Astrocyte (in vitro differentiated cells and primary cell): ENCODE measurements around the gene PKNOX1. TPM values are rescaled to one million over a fixed set of nuclear protein-coding genes. Genes with fewer than 3 reads are reported as not detected.
"Not testable (repeated sequence)": the region's sequence is repeated elsewhere in the genome, so short reads cannot be mapped to it uniquely, and the experiment has no call there.

Experiments used
- DNase-seq: peaks from one replicate; pipeline ENCODE4 v3.0.0-alpha.2; 2010; ENCODE audit warnings: low read depth
- FAIRE-seq: peaks from 2 replicates; lab custom pipeline; 2011; peaks lifted over from hg19 to GRCh38; lab: Jason Lieb, UNC
- H2AFZ ChIP-seq: 2 replicates; pipeline ENCODE4 v1.6.0; 2012; ENCODE audit warnings: low read depth, low read length, inconsistent platforms
- H3K27ac ChIP-seq: 2 replicates; pipeline ENCODE4 v1.5.1; 2011; ENCODE audit warnings: low read depth, low read length, inconsistent platforms
- H3K27me3 ChIP-seq: 2 replicates; pipeline ENCODE4 v1.6.0; 2011; ENCODE audit warnings: low read length, inconsistent platforms; ENCODE audit not compliant: insufficient read depth
- H3K36me3 ChIP-seq: 2 replicates; pipeline ENCODE4 v1.5.1; 2011; ENCODE audit warnings: low read length, inconsistent platforms; ENCODE audit not compliant: insufficient read depth
- H3K4me1 ChIP-seq: 2 replicates; pipeline ENCODE4 v1.5.1; 2011; ENCODE audit warnings: low read length, inconsistent platforms; ENCODE audit not compliant: insufficient read depth
- H3K4me2 ChIP-seq: 2 replicates; pipeline ENCODE4 v1.6.0; 2012; ENCODE audit warnings: low read length, inconsistent platforms
- H3K4me3 ChIP-seq: 2 replicates; pipeline ENCODE4 v1.5.1; 2011; ENCODE audit warnings: low read depth, mild to moderate bottlenecking, low read length, inconsistent platforms; ENCODE audit not compliant: insufficient read depth
- H3K79me2 ChIP-seq: 2 replicates; pipeline ENCODE4 v1.6.0; 2012; ENCODE audit warnings: mild to moderate bottlenecking, low read length, inconsistent platforms; ENCODE audit not compliant: insufficient read depth
- H3K9ac ChIP-seq: 2 replicates; pipeline ENCODE4 v1.6.0; 2012; ENCODE audit warnings: mild to moderate bottlenecking, low read length, inconsistent platforms
- H3K9me3 ChIP-seq: 2 replicates; pipeline ENCODE4 v1.5.1; 2012; ENCODE audit warnings: low read depth, mild to moderate bottlenecking, low read length, inconsistent platforms; ENCODE audit not compliant: insufficient read depth
- H4K20me1 ChIP-seq: 2 replicates; pipeline ENCODE4 v1.6.0; 2012; ENCODE audit warnings: low read length, inconsistent platforms; ENCODE audit not compliant: insufficient read depth
- H3K27ac Mint-ChIP-seq: one replicate; pipeline ENCODE4 v1.8.0; 2021; ENCODE audit warnings: mild to moderate bottlenecking, mixed read lengths; ENCODE audit not compliant: unreplicated experiment
- H3K27me3 Mint-ChIP-seq: one replicate; pipeline ENCODE4 v1.8.0; 2021; ENCODE audit warnings: low read depth, mixed read lengths; ENCODE audit not compliant: unreplicated experiment
- H3K36me3 Mint-ChIP-seq: one replicate; pipeline ENCODE4 v1.8.0; 2021; ENCODE audit warnings: low read depth, mixed read lengths; ENCODE audit not compliant: unreplicated experiment
- H3K4me1 Mint-ChIP-seq: one replicate; pipeline ENCODE4 v1.8.0; 2021; ENCODE audit warnings: low read depth, mixed read lengths; ENCODE audit not compliant: unreplicated experiment
- H3K4me3 Mint-ChIP-seq: one replicate; pipeline ENCODE4 v1.8.0; 2021; ENCODE audit warnings: mild to moderate bottlenecking, moderate library complexity, mixed read lengths; ENCODE audit not compliant: unreplicated experiment
- H3K9me3 Mint-ChIP-seq: one replicate; pipeline ENCODE4 v1.8.0; 2021; ENCODE audit warnings: mild to moderate bottlenecking, mixed read lengths; ENCODE audit not compliant: unreplicated experiment
- CTCF ChIP-seq: IDR thresholded peaks from 2 replicates; pipeline ENCODE4 v1.5.1; 2011; ENCODE audit warnings: low read depth, mild to moderate bottlenecking, inconsistent platforms, low read length, moderate library complexity; ENCODE audit not compliant: insufficient read depth
- EZH2 ChIP-seq: IDR thresholded peaks from 2 replicates; pipeline ENCODE4 v1.6.1; 2012; ENCODE audit warnings: mild to moderate bottlenecking, low read length, inconsistent platforms; ENCODE audit not compliant: insufficient read depth
- total RNA-seq: library from RNA; stranded (reverse); gene quantifications from 2 replicates; pipeline ENCODE4 v1.2.1, GENCODE V29; 2021

PKNOX1 gene
- total RNA-seq, 1 donor from 2014 or later, result 11.2 TPM

- H3K27ac ChIP-seq, result no peak overlapping the region
- peaks cover 11% of the 10 kb centered on the region for H3K4me1 Mint-ChIP-seq
- H3K36me3 Mint-ChIP-seq, result peaks cover 7% of the 10 kb centered on the region
- H3K4me3 Mint-ChIP-seq, result no peak overlapping the region
- no peak overlapping the region for H2AFZ ChIP-seq
- no peaks in the 10 kb centered on the region for H3K4me1 ChIP-seq
- H3K79me2 ChIP-seq, result peaks cover 60% of the 10 kb centered on the region
- no peak overlapping the region for H3K4me3 ChIP-seq
- FAIRE-seq (no peak), DNase-seq (no peak)
- no peaks in the 10 kb centered on the region for H3K27me3 ChIP-seq
- H3K9me3 ChIP-seq, result no peaks in the 10 kb centered on the region
- TF ChIP-seq EZH2 (no peak), CTCF (no peak)
- no peak overlapping the region for H3K4me2 ChIP-seq
- H3K9me3 Mint-ChIP-seq, result peaks cover 4% of the 10 kb centered on the region
- no peak overlapping the region for H3K9ac ChIP-seq
- H3K36me3 ChIP-seq, result peaks cover 1% of the 10 kb centered on the region
- H4K20me1 ChIP-seq, result peaks cover 12% of the 10 kb centered on the region
- H3K27me3 Mint-ChIP-seq, result no peaks in the 10 kb centered on the region
- H3K27ac Mint-ChIP-seq, result no peak overlapping the region
These were observed 9.5 kb downstream of the PKNOX1 start for GRCh38 chr21:42983869-42984268.

DNA sequence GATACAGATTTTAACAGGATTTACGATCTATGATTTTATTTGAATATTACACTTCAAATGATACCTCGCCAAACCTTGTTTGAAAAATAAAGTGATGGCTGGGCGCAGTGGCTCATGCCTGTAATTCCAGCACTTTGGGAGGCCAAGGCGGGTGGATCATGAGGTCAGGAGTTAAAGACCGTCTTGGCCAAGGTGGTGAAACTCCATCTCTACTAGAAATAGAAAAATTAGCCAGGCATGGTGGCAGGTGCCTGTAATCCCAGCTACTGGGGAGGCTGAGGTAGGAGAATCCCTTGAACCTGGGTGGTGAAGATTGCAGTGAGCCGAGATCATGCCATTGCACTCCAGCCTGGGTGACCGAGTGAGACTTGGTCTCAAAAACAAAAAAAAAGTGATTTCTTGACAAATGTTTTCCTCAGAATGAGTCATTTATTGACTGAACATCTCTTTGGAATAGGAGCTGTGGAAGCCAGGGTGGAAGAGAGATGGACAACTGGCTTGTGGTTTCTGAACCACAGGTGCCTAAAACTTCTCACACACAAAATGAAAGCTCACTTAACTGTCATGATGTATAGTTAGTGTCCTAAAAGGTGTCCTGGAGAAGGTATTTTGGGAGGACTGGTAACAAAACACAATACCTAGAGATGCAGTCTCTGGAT lies 11.9 kb downstream of the PKNOX1 start:
- Histone ChIP-seq H3K27ac (no peak overlapping the region), H3K9me3 (no peaks in the 10 kb centered on the region), H3K4me2 (no peak overlapping the region), H3K36me3 (no peaks in the 10 kb centered on the region), H3K27me3 (no peaks in the 10 kb centered on the region), H2AFZ (no peak overlapping the region), H4K20me1 (peaks cover 10% of the 10 kb centered on the region), H3K79me2 (peaks cover 47% of the 10 kb centered on the region), H3K9ac (no peak overlapping the region), H3K4me1 (no peaks in the 10 kb centered on the region), H3K4me3 (no peak overlapping the region)
- no peak for FAIRE-seq
- Mint-ChIP-seq H3K9me3 (no peaks in the 10 kb centered on the region), H3K4me1 (peaks cover 11% of the 10 kb centered on the region), H3K36me3 (no peaks in the 10 kb centered on the region), H3K27me3 (no peaks in the 10 kb centered on the region), H3K4me3 (no peak overlapping the region), H3K27ac (peak overlapping the region; percentile 41)
- DNase-seq, result no peak
- TF ChIP-seq CTCF (no peak), EZH2 (no peak)

- Histone ChIP-seq H3K36me3 (no peaks in the 10 kb centered on the region), H3K9ac (no peak overlapping the region), H3K4me2 (no peak overlapping the region), H3K4me3 (no peak overlapping the region), H2AFZ (no peak overlapping the region), H3K27me3 (no peaks in the 10 kb centered on the region), H4K20me1 (peaks cover 3% of the 10 kb centered on the region), H3K4me1 (peaks cover 14% of the 10 kb centered on the region), H3K9me3 (no peaks in the 10 kb centered on the region), H3K79me2 (peaks cover 40% of the 10 kb centered on the region), H3K27ac (no peak overlapping the region)
- DNase-seq (peak; percentile 42), FAIRE-seq (no peak)
- Mint-ChIP-seq H3K36me3 (no peaks in the 10 kb centered on the region), H3K27ac (no peak overlapping the region), H3K4me1 (peaks cover 22% of the 10 kb centered on the region), H3K27me3 (no peaks in the 10 kb centered on the region), H3K4me3 (no peak overlapping the region), H3K9me3 (no peaks in the 10 kb centered on the region)
- TF ChIP-seq EZH2, result no peak
- TF ChIP-seq CTCF, result no peak
These were observed 14.0 kb downstream of the PKNOX1 start for GRCh38 chr21:42988236-42988965.

DNA sequence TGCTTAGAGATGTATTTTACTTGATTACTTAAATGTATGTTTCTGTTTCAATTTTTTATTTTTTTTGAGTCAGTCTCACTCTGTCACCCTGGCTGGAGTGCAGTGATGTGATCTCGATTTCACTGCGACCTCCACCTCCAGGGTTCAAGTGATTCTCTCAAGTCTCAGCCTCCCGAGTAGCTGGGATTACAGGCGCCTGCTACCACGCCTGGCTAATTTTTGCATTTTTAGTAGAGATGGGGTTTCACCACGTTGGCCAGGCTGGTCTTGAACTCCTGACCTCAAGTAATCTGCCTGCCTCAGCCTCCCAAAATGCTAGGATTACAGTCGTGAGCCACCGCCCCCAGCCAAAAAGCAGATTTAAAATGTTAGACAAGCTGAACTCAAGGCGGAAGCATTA lies 15.0 kb downstream of the PKNOX1 start:
- peaks cover 22% of the 10 kb centered on the region for H3K4me1 Mint-ChIP-seq
- not testable (repeated sequence) for FAIRE-seq, H3K4me3 ChIP-seq, H3K36me3 ChIP-seq, H3K9ac ChIP-seq, H3K36me3 Mint-ChIP-seq, H3K9me3 ChIP-seq, H3K4me2 ChIP-seq, H3K27me3 Mint-ChIP-seq, H3K27ac ChIP-seq, DNase-seq, H2AFZ ChIP-seq, H3K27me3 ChIP-seq, H4K20me1 ChIP-seq, H3K4me3 Mint-ChIP-seq, H3K9me3 Mint-ChIP-seq
- peak overlapping the region; percentile 80 for H3K27ac Mint-ChIP-seq
- peaks cover 14% of the 10 kb centered on the region for H3K4me1 ChIP-seq
- H3K79me2 ChIP-seq, result peaks cover 30% of the 10 kb centered on the region
